ENCODE results near the gene PCGF3.
"Not testable (repeated sequence)": the region's sequence is repeated elsewhere in the genome, so short reads cannot be mapped to it uniquely, and the experiment has no call there.

The PCGF3 gene

GRCh38 chr4:732486-732885, 26.9 kb downstream of the PCGF3 start:
- ChIA-PET POLR2A (no interaction called here), CTCF (interaction anchor here (0.7 to 1.2 kb wide), 2 partner anchors 10 kb away, joined by 3 to 8 read pairs; no protein-coding TSS in a partner anchor)
- no peak for TF ChIP-seq CTCF (IDR thresholded peaks at IDR 0.05; ENCODE audit: control extremely low read depth, extremely low read depth, low read depth, missing control alignments)
- no peak for DNase-seq (ENCODE audit: extremely low spot score)

- TF ChIP-seq CTCF (IDR thresholded peaks at IDR 0.05; ENCODE audit: control extremely low read depth, extremely low read depth, low read depth, missing control alignments): no peak
- ChIA-PET POLR2A (no interaction called here), CTCF (interaction anchor here (1.2 kb wide), 1 partner anchor 9 kb away, joined by 8 read pairs; no protein-coding TSS in a partner anchor)
- no peak for DNase-seq (ENCODE audit: extremely low spot score)
Measured at GRCh38 chr4:732911-733630, 27.4 kb downstream of the PCGF3 start.

GRCh38 chr4:733631-733980, 28.0 kb downstream of the PCGF3 start:
- POLR2A ChIA-PET: interaction anchor here (0.6 kb wide), 1 partner anchor 269 kb away, joined by 5 read pairs; no protein-coding TSS in a partner anchor
- no peak for DNase-seq (ENCODE audit: extremely low spot score)
- TF ChIP-seq CTCF (IDR thresholded peaks at IDR 0.05; ENCODE audit: control extremely low read depth, extremely low read depth, low read depth, missing control alignments): no peak
- CTCF ChIA-PET: interaction anchor here (1.2 kb wide), 1 partner anchor 9 kb away, joined by 8 read pairs; no protein-coding TSS in a partner anchor

GRCh38 chr4:734075-734474, 28.4 kb downstream of the PCGF3 start:
- no peak for DNase-seq (ENCODE audit: extremely low spot score)
- TF ChIP-seq CTCF (IDR thresholded peaks at IDR 0.05; ENCODE audit: control extremely low read depth, extremely low read depth, low read depth, missing control alignments): no peak
- ChIA-PET CTCF (interaction anchor here (1.2 kb wide), 1 partner anchor 8 kb away, joined by 8 read pairs; no protein-coding TSS in a partner anchor), POLR2A (interaction anchor here (0.6 kb wide), 1 partner anchor 269 kb away, joined by 5 read pairs; no protein-coding TSS in a partner anchor)

GRCh38 chr4:734951-735350, 29.3 kb downstream of the PCGF3 start:
- CTCF ChIA-PET: no interaction called here
- POLR2A ChIA-PET: interaction anchor here (0.6 kb wide), 1 partner anchor 952 kb away, joined by 7 read pairs; no protein-coding TSS in a partner anchor
- DNase-seq (ENCODE audit: extremely low spot score): no peak
- TF ChIP-seq CTCF (IDR thresholded peaks at IDR 0.05; ENCODE audit: control extremely low read depth, extremely low read depth, low read depth, missing control alignments): no peak

- no peak for DNase-seq (ENCODE audit: extremely low spot score)
- ChIA-PET POLR2A (no interaction called here), CTCF (no interaction called here)
- TF ChIP-seq CTCF (IDR thresholded peaks at IDR 0.05; ENCODE audit: control extremely low read depth, extremely low read depth, low read depth, missing control alignments): no peak
Measured at GRCh38 chr4:735583-735982, 30.0 kb downstream of the PCGF3 start.

- DNase-seq (ENCODE audit: extremely low spot score); POLR2A ChIA-PET: not testable (repeated sequence)
- CTCF ChIA-PET: interaction anchor here (1.6 kb wide), 1 partner anchor 34 kb away, joined by 3 read pairs; no protein-coding TSS in a partner anchor
Measured at GRCh38 chr4:736561-736960, 30.9 kb downstream of the PCGF3 start.
